NCI-H1694 (cell line): Measurements from ENCODE around the gene MORN4.

Experiments used
- DNase-seq: peaks from one replicate; lab custom pipeline; 2025; lab: John Stamatoyannopoulos, UW

MORN4 gene

DNA sequence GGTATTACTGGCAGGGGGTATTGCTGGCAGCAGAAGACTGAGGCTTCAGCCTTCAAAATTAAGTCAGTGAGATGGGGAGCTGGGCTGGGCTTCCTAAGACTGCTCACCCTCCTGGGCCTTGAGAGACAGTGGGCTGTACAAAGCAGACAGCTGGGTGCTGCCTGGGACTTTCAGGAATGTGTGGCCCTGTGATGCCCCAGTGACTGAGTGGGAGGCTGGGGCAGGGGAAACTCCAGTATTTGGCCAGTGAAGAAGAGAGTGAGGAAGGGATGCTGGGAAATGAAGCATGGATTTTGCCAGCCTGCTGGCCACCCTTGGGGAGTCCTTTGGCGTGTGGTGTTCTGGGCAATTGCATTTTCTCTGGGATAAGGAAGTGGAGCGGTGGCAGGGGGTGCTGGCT, 60.3 kb downstream of the MORN4 start:
- DNase-seq, result no peak

DNA sequence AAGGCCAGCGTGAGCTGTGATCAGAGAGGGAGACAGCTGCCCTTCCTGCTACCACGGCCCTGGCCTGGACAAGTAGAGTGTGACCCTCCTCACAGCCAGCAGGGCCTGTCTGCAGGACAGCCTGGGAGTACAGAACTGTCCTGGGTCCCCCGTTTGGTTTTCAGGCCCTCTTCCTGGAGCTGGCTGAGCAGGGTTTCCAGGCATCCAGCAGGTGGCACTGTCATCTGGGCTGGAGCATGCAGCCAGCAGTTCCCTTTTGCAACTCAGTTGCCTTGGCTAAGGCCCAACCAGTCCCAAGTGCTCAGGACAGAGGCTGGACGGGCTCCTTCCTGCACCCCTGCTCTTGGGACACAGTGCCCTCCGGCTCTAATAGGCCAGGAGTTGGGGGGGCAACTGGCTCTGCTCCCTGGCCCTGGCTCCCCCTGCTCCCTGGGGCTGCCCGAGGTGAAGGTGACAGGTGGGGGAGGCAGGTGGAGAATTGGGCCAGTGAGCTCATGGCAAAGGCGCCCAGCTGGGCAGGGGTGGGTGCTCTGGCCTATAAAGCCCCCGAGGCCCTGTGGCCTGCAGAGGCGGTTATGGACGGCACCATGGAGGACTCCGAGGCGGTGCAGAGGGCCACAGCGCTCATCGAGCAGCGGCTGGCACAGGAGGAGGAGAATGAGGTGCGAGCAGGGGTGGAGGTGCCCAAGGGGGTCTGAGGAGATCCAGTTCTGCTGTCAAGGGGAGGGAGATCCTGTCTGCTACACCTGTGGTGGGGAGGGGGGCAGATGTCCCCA, 60.9 kb downstream of the MORN4 start, which contains the start of gene ANKRD2:
Gene ANKRD2 (plus strand): TSS at position 566 of the 776 bp plus-strand sequence. CDS start 10 bp downstream, at position 576.
- peak; percentile 72 for DNase-seq

DNA sequence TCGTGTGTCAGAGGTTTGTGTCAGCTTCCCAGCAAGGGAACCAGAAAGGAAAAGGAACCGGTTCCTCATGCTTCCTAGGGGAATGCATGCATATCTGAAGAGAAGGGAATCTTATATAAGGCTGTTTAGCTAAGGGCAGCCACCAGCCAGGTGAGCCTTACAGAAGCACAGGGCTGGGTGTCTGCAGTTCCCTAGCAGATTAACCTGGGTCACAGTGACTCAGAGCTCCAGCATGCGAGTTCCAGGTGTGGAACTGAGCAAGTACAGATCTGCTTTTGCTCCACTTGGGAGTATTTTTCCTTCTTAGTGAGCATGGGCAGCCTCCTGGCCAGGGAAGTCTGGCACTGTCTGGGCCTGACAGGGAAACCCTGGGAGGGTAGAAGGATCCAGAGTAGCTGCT, 61.7 kb downstream of the MORN4 start:
- DNase-seq, result no peak

DNA sequence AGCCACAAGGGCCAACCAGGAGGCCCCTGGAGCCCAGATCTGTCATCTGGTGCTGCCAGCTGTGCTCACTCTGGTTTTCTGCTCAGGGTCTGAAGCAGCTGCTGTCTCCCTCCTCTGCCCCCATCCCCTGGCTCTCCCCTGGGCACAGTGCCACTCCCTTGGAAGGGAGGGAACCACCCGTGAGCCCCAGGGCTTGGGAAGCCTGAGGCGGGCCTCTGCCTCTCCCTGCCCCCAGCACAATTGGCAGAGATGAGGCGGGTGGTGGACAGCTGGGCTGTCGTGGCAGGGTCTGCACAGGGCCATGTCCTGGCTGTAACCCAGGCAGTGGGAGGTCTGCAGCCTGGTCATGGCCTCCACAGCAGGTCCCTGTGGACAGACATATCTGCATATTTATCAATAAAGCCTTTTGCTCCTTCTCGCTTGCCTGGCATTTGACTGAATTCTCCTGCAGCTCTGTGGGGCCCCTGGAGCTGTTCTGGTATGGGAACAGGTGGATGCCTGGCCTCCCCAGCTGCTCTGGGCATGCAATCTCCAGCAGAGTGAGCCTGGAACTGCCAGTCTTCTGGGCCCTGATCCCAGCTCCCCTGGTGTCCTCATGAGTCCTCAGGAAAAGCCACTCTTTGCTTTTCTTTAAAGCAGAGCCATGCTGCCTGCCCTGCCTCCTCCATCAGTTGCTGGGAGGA, 62.4 kb downstream of the MORN4 start:
- peak; percentile 85 for DNase-seq

DNA sequence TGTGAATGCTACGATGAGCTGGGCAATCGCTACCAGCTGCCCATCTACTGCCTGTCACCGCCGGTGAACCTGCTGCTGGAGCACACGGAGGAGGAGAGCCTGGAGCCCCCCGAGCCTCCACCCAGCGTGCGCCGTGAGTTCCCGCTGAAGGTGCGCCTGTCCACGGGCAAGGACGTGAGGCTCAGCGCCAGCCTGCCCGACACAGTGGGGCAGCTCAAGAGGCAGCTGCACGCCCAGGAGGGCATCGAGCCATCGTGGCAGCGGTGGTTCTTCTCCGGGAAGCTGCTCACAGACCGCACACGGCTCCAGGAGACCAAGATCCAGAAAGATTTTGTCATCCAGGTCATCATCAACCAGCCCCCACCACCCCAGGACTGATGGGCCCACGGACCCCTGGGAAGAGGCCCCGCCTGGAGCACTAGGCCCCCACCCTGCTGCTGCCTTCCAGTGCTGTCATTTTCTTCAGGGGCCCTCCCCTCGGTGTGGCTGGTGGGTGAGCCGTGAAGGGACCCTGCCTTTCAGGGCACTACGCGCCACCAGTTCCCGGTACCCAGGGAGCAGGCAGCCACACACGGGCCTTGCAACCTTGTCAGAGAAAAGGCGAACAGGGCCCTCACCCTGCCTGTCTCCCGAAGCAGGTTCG, 63.0 kb downstream of the MORN4 start:
- no peak for DNase-seq

DNA sequence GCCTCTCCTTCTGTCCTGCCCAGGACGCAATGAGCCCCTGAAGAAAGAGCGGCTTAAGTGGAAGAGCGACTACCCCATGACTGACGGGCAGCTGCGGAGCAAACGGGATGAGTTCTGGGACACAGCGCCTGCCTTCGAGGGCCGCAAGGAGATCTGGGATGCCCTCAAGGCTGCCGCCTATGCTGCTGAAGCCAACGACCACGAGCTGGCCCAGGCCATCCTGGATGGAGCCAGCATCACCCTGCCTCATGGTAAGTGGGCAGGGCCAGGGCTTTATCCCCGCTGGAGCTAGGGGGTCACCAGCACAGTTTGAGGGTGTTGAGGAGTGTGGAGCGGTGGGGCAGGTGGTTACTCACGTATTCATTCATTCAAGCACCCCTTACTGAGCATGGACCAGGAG, 65.4 kb downstream of the MORN4 start:
- no peak for DNase-seq

DNA sequence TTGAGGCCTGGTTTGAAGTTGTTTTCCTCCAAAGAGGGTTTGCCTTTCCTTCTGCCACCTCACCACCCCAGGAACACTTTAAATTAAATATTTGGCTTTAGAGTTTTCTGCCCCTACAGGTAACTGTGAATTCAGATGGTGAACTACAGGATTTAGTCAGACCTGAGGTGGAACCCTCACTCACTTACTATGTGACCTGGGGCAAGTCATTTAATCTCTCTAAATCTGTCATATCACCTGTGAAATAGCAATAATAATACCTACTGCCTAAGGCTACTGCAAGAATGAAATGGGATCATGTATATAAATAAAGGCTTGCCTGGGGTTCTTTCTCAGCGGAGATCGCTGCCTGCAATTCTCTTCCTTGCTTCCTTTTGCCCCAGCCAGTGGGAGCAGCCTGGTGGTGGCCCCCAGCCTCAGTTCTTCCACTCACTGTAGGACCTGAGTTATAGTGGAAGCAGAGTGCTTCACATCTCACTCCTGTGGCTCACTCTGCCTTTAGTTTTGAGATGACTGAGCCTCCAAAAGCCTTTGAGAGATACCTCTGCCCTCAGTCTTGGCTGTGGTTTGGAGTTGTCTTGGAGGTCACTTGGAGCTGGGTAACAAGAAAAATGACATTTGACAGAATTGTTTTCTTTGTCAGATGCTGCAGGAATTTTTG, 66.8 kb downstream of the MORN4 start:
- no peak for DNase-seq

DNA sequence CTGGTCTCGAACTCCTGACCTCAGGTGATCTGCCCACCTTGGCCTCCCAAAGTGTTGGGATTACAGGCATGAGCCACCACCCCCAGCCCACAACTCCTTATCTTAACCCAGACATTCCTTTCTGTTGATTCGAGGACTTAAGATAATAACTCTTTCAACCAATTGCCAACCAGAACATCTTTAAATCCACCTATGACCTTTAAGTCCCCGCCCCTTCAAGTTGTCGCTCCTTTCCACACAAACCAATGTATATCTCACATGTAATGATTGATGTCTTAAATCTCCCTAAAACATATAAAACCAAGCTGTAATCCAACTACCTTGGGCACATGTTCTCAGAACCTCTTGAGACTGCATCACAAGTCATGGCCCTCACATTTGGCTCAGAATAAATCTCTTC, 68.5 kb downstream of the MORN4 start:
- DNase-seq, result no peak
